HG03520 (cell line): ENCODE measurements around the gene RIPK4.

Experiments used
- ATAC-seq: cut with Tn5 transposase; IDR thresholded peaks from one replicate; pipeline ENCODE4 v1.9.1; 2021; ENCODE audit warnings: mild to moderate bottlenecking, moderate library complexity; ENCODE audit not compliant: unreplicated experiment

The RIPK4 gene

GRCh38 chr21:41769933-41770332, 3.1 kb upstream of the RIPK4 start:
- ATAC-seq: no peak

GRCh38 chr21:41769521-41769920, 2.7 kb upstream of the RIPK4 start:
- no peak for ATAC-seq

- no peak for ATAC-seq
Observed at GRCh38 chr21:41769111-41769510, 2.3 kb upstream of the RIPK4 start.

- no peak for ATAC-seq
Observed at GRCh38 chr21:41768437-41769042, 1.7 kb upstream of the RIPK4 start.

- no peak for ATAC-seq
Observed at GRCh38 chr21:41767606-41768436, 969 bp upstream of the RIPK4 start.

GRCh38 chr21:41765973-41766882, 624 bp downstream of the RIPK4 start:
- ATAC-seq: no peak

GRCh38 chr21:41765420-41765821, 1.4 kb downstream of the RIPK4 start:
- ATAC-seq: no peak

GRCh38 chr21:41764558-41765419, 2.1 kb downstream of the RIPK4 start:
- ATAC-seq: no peak

GRCh38 chr21:41763996-41764395, 2.9 kb downstream of the RIPK4 start:
- ATAC-seq: no peak

GRCh38 chr21:41763398-41763931, 3.4 kb downstream of the RIPK4 start:
- no peak for ATAC-seq

GRCh38 chr21:41762753-41763152, 4.1 kb downstream of the RIPK4 start:
- ATAC-seq: no peak

GRCh38 chr21:41761934-41762635, 4.8 kb downstream of the RIPK4 start:
- ATAC-seq: no peak

GRCh38 chr21:41761211-41761933, 5.5 kb downstream of the RIPK4 start:
- ATAC-seq: no peak

GRCh38 chr21:41760411-41760810, 6.4 kb downstream of the RIPK4 start:
- ATAC-seq: no peak

- no peak for ATAC-seq
Observed at GRCh38 chr21:41759926-41760325, 6.9 kb downstream of the RIPK4 start.

- no peak for ATAC-seq
Observed at GRCh38 chr21:41759214-41759840, 7.5 kb downstream of the RIPK4 start.

GRCh38 chr21:41758550-41758949, 8.3 kb downstream of the RIPK4 start:
- ATAC-seq: no peak

GRCh38 chr21:41755934-41756773, 10.7 kb downstream of the RIPK4 start:
- ATAC-seq: no peak
